CD4-positive, alpha-beta T cell (primary cell): ENCODE measurements around the gene NACA2. TPM values are rescaled to one million over a fixed set of nuclear protein-coding genes. Genes with fewer than 3 reads are reported as not detected.

Experiments used
- ATAC-seq: fragments of 200-7000 bp; cut with Tn5 transposase; one replicate; pipeline ENCODE4 v1.10.0; 2022; ENCODE audit warnings: mild to moderate bottlenecking; ENCODE audit not compliant: poor library complexity
- CTCF ChIA-PET: fragments of 350-600 bp; sonication (Branson Sonifier 250); formaldehyde crosslinking; loops from one replicate; lab custom pipeline; 2021; ENCODE audit warnings: antibody characterized with exemption, inconsistent platforms; lab: Charles Lee
- POLR2A ChIA-PET: fragments of 350-600 bp; sonication (Branson Sonifier 250); formaldehyde crosslinking; loops from one replicate; lab custom pipeline; 2021; ENCODE audit warnings: antibody characterized with exemption, inconsistent platforms; lab: Charles Lee
- DNase-seq, 14 experiments: peaks; one replicate each; pipeline ENCODE4 v3.0.0-alpha.2; 2013 to 2020; ENCODE audit warnings: mixed read lengths in 2 of 14
- H3K27ac ChIP-seq, 2 donors: one replicate each; pipeline versions ENCODE4 v1.5.1 to v1.7.0; 2013; ENCODE audit warnings: low read length in 2 of 2, low read depth in 1 of 2, mild to moderate bottlenecking in 1 of 2
- H3K27me3 ChIP-seq, 2 experiments: 1 replicate in 1 of 2; 2 replicates in 1 of 2; pipeline versions ENCODE4 v1.6.1 to v1.7.0; 2013; ENCODE audit warnings: low read length in 2 of 2, control low read depth in 1 of 2, mild to moderate bottlenecking in 1 of 2, moderate library complexity in 1 of 2; ENCODE audit not compliant: insufficient read depth in 2 of 2, control insufficient read depth in 1 of 2
- H3K36me3 ChIP-seq: one replicate; pipeline ENCODE4 v1.6.1; 2013; ENCODE audit warnings: low read length, control low read depth; ENCODE audit not compliant: insufficient read depth
- H3K4me1 ChIP-seq: one replicate; pipeline ENCODE4 v1.6.1; 2013; ENCODE audit warnings: low read length, control low read depth; ENCODE audit not compliant: insufficient read depth
- H3K4me3 ChIP-seq: one replicate; pipeline ENCODE4 v1.5.1; 2013; ENCODE audit warnings: mild to moderate bottlenecking, low read length, moderate library complexity
- H3K9me3 ChIP-seq, 2 experiments: 1 replicate in 1 of 2; 2 replicates in 1 of 2; pipeline versions ENCODE4 v1.6.1 to v1.7.0; 2013; ENCODE audit warnings: low read length in 2 of 2, mild to moderate bottlenecking in 2 of 2, control low read depth in 1 of 2, moderate library complexity in 1 of 2; ENCODE audit not compliant: control insufficient read depth in 1 of 2, insufficient read depth in 1 of 2
- H3K27ac Mint-ChIP-seq: one replicate; pipeline ENCODE4 v1.8.0; 2020; ENCODE audit warnings: mixed read lengths
- H3K27me3 Mint-ChIP-seq: one replicate; pipeline ENCODE4 v1.8.0; 2021; ENCODE audit warnings: mixed read lengths
- H3K36me3 Mint-ChIP-seq: one replicate; pipeline ENCODE4 v1.8.0; 2021; ENCODE audit warnings: low read depth, mixed read lengths
- H3K4me1 Mint-ChIP-seq: one replicate; pipeline ENCODE4 v1.8.0; 2021; ENCODE audit warnings: low read depth, mixed read lengths
- H3K4me3 Mint-ChIP-seq: one replicate; pipeline ENCODE4 v1.8.0; 2020; ENCODE audit warnings: mild to moderate bottlenecking, mixed read lengths
- H3K9me3 Mint-ChIP-seq: one replicate; pipeline ENCODE4 v1.8.0; 2020; ENCODE audit warnings: mixed read lengths
- CTCF ChIP-seq: fragments of 200-600 bp; IDR thresholded peaks from one replicate; pipeline ENCODE4 v1.8.0; 2022; ENCODE audit warnings: antibody characterized with exemption, mild to moderate bottlenecking
- intact Hi-C, 2 experiments: fragments of 100-400 bp; cut with DNase I in 1 of 2; cut with micrococcal nuclease in 1 of 2; formaldehyde crosslinking; loops; one replicate each; pipeline versions ENCODE4 v1.15.1 to v1.9.0; 2023 to 2025; cut with DNase I, micrococcal nuclease
- total RNA-seq, 174 experiments: library from RNA in 2 of 174; stranded (reverse) in 2 of 174; gene quantifications; one replicate each; pipeline ENCODE4 v1.2.3 and lab custom pipeline; 2021 to 2026

Gene NACA2
- total RNA-seq, 2 experiments from 2014 or later: not detected

GRCh38 chr17:61565213-61565612 is 25.8 kb downstream of the NACA2 start:
- POLR2A ChIA-PET: no interaction called here
- Histone ChIP-seq H3K4me3 (no peak overlapping the region), H3K4me1 (no peaks in the 10 kb centered on the region), H3K9me3 (no peaks in the 10 kb centered on the region), H3K36me3 (no peaks in the 10 kb centered on the region), H3K27ac (no peak overlapping the region), H3K27me3 (peaks cover 0 to 4% of the 10 kb centered on the region in 2 experiments)
- Mint-ChIP-seq H3K36me3 (no peaks in the 10 kb centered on the region), H3K4me1 (no peaks in the 10 kb centered on the region), H3K27ac (no peak overlapping the region), H3K27me3 (peaks cover 28% of the 10 kb centered on the region), H3K9me3 (peaks cover 3% of the 10 kb centered on the region), H3K4me3 (no peak overlapping the region)
- CTCF ChIA-PET: no interaction called here
- intact Hi-C loops: no loop called here
- ATAC-seq (no peak), DNase-seq (no peak)
- TF ChIP-seq CTCF: no peak

GRCh38 chr17:61562287-61562686 is 28.7 kb downstream of the NACA2 start:
- intact Hi-C loops: no loop called here
- no peak for TF ChIP-seq CTCF

GRCh38 chr17:61561354-61561753 is 29.7 kb downstream of the NACA2 start:
- no peaks in the 10 kb centered on the region for H3K36me3 ChIP-seq
- no peak for TF ChIP-seq CTCF
- no peaks in the 10 kb centered on the region for H3K4me1 Mint-ChIP-seq
- H3K27me3 Mint-ChIP-seq: peaks cover 50% of the 10 kb centered on the region
- no peak overlapping the region for H3K27ac Mint-ChIP-seq
- H3K27me3 ChIP-seq: peaks cover 8 to 10% of the 10 kb centered on the region in 2 experiments
- intact Hi-C loops: no loop called here
- POLR2A ChIA-PET: no interaction called here
- CTCF ChIA-PET: no interaction called here
- H3K4me1 ChIP-seq: no peaks in the 10 kb centered on the region
- H3K9me3 Mint-ChIP-seq: no peaks in the 10 kb centered on the region
- ATAC-seq (no peak), DNase-seq (no peak)
- H3K9me3 ChIP-seq: no peaks in the 10 kb centered on the region
- H3K27ac ChIP-seq: no peak overlapping the region
- H3K4me3 ChIP-seq: no peak overlapping the region
- no peaks in the 10 kb centered on the region for H3K36me3 Mint-ChIP-seq
- no peak overlapping the region for H3K4me3 Mint-ChIP-seq

More at GRCh38 chr17:61562287-61562686, 28.7 kb downstream of the NACA2 start:
- Mint-ChIP-seq H3K36me3 (no peaks in the 10 kb centered on the region), H3K27me3 (peaks cover 42% of the 10 kb centered on the region), H3K9me3 (no peaks in the 10 kb centered on the region), H3K4me3 (no peak overlapping the region), H3K4me1 (no peaks in the 10 kb centered on the region), H3K27ac (no peak overlapping the region)
- POLR2A ChIA-PET: no interaction called here
- Histone ChIP-seq H3K27me3 (peaks cover 7 to 9% of the 10 kb centered on the region in 2 experiments), H3K27ac (no peak overlapping the region), H3K4me3 (no peak overlapping the region), H3K4me1 (no peaks in the 10 kb centered on the region), H3K9me3 (no peaks in the 10 kb centered on the region), H3K36me3 (no peaks in the 10 kb centered on the region)
- DNase-seq: no peak
- no peak for ATAC-seq
- CTCF ChIA-PET: interaction anchor here (0.5 kb wide), 1 partner anchor 91 kb away, joined by 3 read pairs; no protein-coding TSS in a partner anchor
